SIG-M5 (cell line): ENCODE data around the gene NOVA2.

Experiments
- DNase-seq: peaks from one replicate; lab custom pipeline; 2025; lab: John Stamatoyannopoulos, UW

NOVA2 gene

GRCh38 chr19:45924891-45925447, 48.7 kb downstream of the NOVA2 start:
- DNase-seq, result no peak

GRCh38 chr19:45922281-45922680, 51.4 kb downstream of the NOVA2 start:
- DNase-seq, result no peak

- DNase-seq, result no peak
These were observed 53.2 kb downstream of the NOVA2 start for GRCh38 chr19:45920458-45920857.

GRCh38 chr19:45919678-45920077, 54.0 kb downstream of the NOVA2 start:
- DNase-seq, result no peak

GRCh38 chr19:45918721-45919120, 54.9 kb downstream of the NOVA2 start:
- DNase-seq, result no peak

- DNase-seq, result no peak
These were observed 56.1 kb downstream of the NOVA2 start for GRCh38 chr19:45917421-45918091.

GRCh38 chr19:45913874-45914830, 59.5 kb downstream of the NOVA2 start, which contains the start of gene NANOS2:
NANOS2 (minus strand) TSS chr19:45914778; CDS start chr19:45914693, 85 bp downstream.
- no peak for DNase-seq

GRCh38 chr19:45911291-45911690, 62.4 kb downstream of the NOVA2 start:
- no peak for DNase-seq

- no peak for DNase-seq
These were observed 64.7 kb downstream of the NOVA2 start for GRCh38 chr19:45908956-45909355.

- no peak for DNase-seq
These were observed 67.4 kb downstream of the NOVA2 start for GRCh38 chr19:45906221-45906620.

GRCh38 chr19:45905011-45905410, 68.7 kb downstream of the NOVA2 start:
- DNase-seq, result no peak

GRCh38 chr19:45902651-45903625, 70.7 kb downstream of the NOVA2 start:
- DNase-seq, result peak; percentile 48

- DNase-seq, result no peak
These were observed 71.6 kb downstream of the NOVA2 start, which contains the start of gene MYPOP for GRCh38 chr19:45901912-45902650. MYPOP (minus strand) TSS chr19:45902613; CDS start chr19:45901773, 840 bp downstream.

GRCh38 chr19:45901432-45901911, 72.2 kb downstream of the NOVA2 start:
- no peak for DNase-seq

GRCh38 chr19:45900738-45901431, 72.8 kb downstream of the NOVA2 start:
- no peak for DNase-seq

GRCh38 chr19:45899919-45900589, 73.6 kb downstream of the NOVA2 start:
- no peak for DNase-seq

GRCh38 chr19:45899253-45899652, 74.4 kb downstream of the NOVA2 start:
- DNase-seq, result no peak

- no peak for DNase-seq
These were observed 76.3 kb downstream of the NOVA2 start for GRCh38 chr19:45897261-45897812.
